H9 (cell line): ENCODE results near the gene RNU7-1. TPM values are rescaled to one million over a fixed set of nuclear protein-coding genes. Genes with fewer than 3 reads are reported as not detected.

Experiments used
- DNase-seq: peaks from one replicate; pipeline ENCODE4 v3.0.0-alpha.2; 2017
- H2AFZ ChIP-seq: one replicate; pipeline ENCODE4 v1.6.1; 2013; ENCODE audit warnings: mild to moderate bottlenecking, low read length, control low read depth, moderate library complexity
- H2AK5ac ChIP-seq: 2 replicates; pipeline ENCODE4 v1.6.1; 2013; ENCODE audit warnings: low read length, control low read depth, mixed read lengths; ENCODE audit not compliant: insufficient read length
- H2BK120ac ChIP-seq: one replicate; pipeline ENCODE4 v1.6.1; 2013; ENCODE audit warnings: low read depth, mild to moderate bottlenecking, low read length, control low read depth, inconsistent platforms; ENCODE audit not compliant: poor library complexity, severe bottlenecking
- H2BK12ac ChIP-seq: 2 replicates; pipeline ENCODE4 v1.6.1; 2013; ENCODE audit warnings: low read length, control low read depth, mixed read lengths, low read depth; ENCODE audit not compliant: insufficient read length
- H2BK15ac ChIP-seq: 2 replicates; pipeline ENCODE4 v1.6.1; 2013; ENCODE audit warnings: low read depth, low read length, control low read depth
- H2BK20ac ChIP-seq: one replicate; pipeline ENCODE4 v1.6.1; 2013; ENCODE audit warnings: low read depth, mild to moderate bottlenecking, low read length, control low read depth, inconsistent platforms; ENCODE audit not compliant: poor library complexity, severe bottlenecking
- H2BK5ac ChIP-seq: 2 replicates; pipeline ENCODE4 v1.6.1; 2013; ENCODE audit warnings: low read length, control low read depth, mixed read lengths; ENCODE audit not compliant: insufficient read length
- H3K14ac ChIP-seq: 2 replicates; pipeline ENCODE4 v1.6.1; 2013; ENCODE audit warnings: low read length, control low read depth; ENCODE audit not compliant: insufficient read depth
- H3K18ac ChIP-seq: 2 replicates; pipeline ENCODE4 v1.6.1; 2013; ENCODE audit warnings: low read depth, mild to moderate bottlenecking, mixed read lengths, low read length, control low read depth; ENCODE audit not compliant: insufficient read length
- H3K23ac ChIP-seq: 2 replicates; pipeline ENCODE4 v1.6.1; 2013; ENCODE audit warnings: low read length, control low read depth, mixed read lengths, low read depth; ENCODE audit not compliant: insufficient read length
- H3K23me2 ChIP-seq: 2 replicates; pipeline ENCODE4 v1.6.1; 2013; ENCODE audit warnings: low read depth, mild to moderate bottlenecking, mixed read lengths, low read length, control low read depth; ENCODE audit not compliant: insufficient read length, poor library complexity, severe bottlenecking
- H3K27ac ChIP-seq: 2 replicates; pipeline ENCODE4 v1.5.1; 2013; ENCODE audit warnings: low read length, control low read depth, mixed read lengths, low read depth; ENCODE audit not compliant: insufficient read length
- H3K27me3 ChIP-seq: 2 replicates; pipeline ENCODE4 v1.6.1; 2013; ENCODE audit warnings: low read length, control low read depth, inconsistent platforms; ENCODE audit not compliant: insufficient read depth
- H3K4ac ChIP-seq: 2 replicates; pipeline ENCODE4 v1.6.1; 2013; ENCODE audit warnings: low read depth, mild to moderate bottlenecking, control low read depth, inconsistent platforms, low read length, moderate library complexity
- H3K4me1 ChIP-seq: 2 replicates; pipeline ENCODE4 v1.6.1; 2013; ENCODE audit warnings: low read length, control low read depth, inconsistent platforms; ENCODE audit not compliant: insufficient read depth
- H3K4me2 ChIP-seq: 2 replicates; pipeline ENCODE4 v1.6.1; 2013; ENCODE audit warnings: low read length, control low read depth, mixed read lengths; ENCODE audit not compliant: insufficient read length, insufficient read depth
- H3K56ac ChIP-seq: 2 replicates; pipeline ENCODE4 v1.6.1; 2013; ENCODE audit warnings: low read depth, mild to moderate bottlenecking, mixed read lengths, low read length, control low read depth; ENCODE audit not compliant: insufficient read length
- H3K79me1 ChIP-seq: 2 replicates; pipeline ENCODE4 v1.6.1; 2013; ENCODE audit warnings: low read depth, mild to moderate bottlenecking, moderate library complexity, low read length, control low read depth, inconsistent platforms; ENCODE audit not compliant: insufficient read depth, poor library complexity, severe bottlenecking
- H3K79me2 ChIP-seq: 2 replicates; pipeline ENCODE4 v1.6.1; 2013; ENCODE audit warnings: low read length, control low read depth, inconsistent platforms; ENCODE audit not compliant: insufficient read depth
- H3K9ac ChIP-seq: 2 replicates; pipeline ENCODE4 v1.6.1; 2013; ENCODE audit warnings: low read length, control low read depth, mixed read lengths; ENCODE audit not compliant: insufficient read length; ENCODE audit errors: extremely low read depth
- H3K9me3 ChIP-seq: one replicate; pipeline ENCODE4 v1.6.1; 2013; ENCODE audit warnings: low read depth, low read length, inconsistent platforms; ENCODE audit not compliant: control insufficient read depth
- H3T11ph ChIP-seq: one replicate; pipeline ENCODE4 v1.6.1; 2013; ENCODE audit warnings: mild to moderate bottlenecking, low read length, control low read depth, inconsistent platforms
- H4K20me1 ChIP-seq: one replicate; pipeline ENCODE4 v1.6.1; 2013; ENCODE audit not compliant: control insufficient read depth, insufficient read length, insufficient read depth
- H4K5ac ChIP-seq: 2 replicates; pipeline ENCODE4 v1.6.1; 2013; ENCODE audit warnings: low read depth, mild to moderate bottlenecking, mixed read lengths, low read length, control low read depth; ENCODE audit not compliant: insufficient read length
- H4K8ac ChIP-seq: replicated peaks from 2 replicates; pipeline ENCODE4 v1.6.1; 2013; ENCODE audit warnings: low read length, control low read depth, mixed read lengths, low read depth; ENCODE audit not compliant: insufficient read length
- H4K91ac ChIP-seq: 2 replicates; pipeline ENCODE4 v1.6.1; 2013; ENCODE audit warnings: low read depth, mild to moderate bottlenecking, moderate library complexity, mixed read lengths, low read length, control low read depth; ENCODE audit not compliant: insufficient read length
- H3K27ac Mint-ChIP-seq, 3 experiments: 2 replicates in 2 of 3; 3 replicates in 1 of 3; pipeline ENCODE4 v1.8.0; 2020 to 2021; ENCODE audit warnings: mixed read lengths in 3 of 3, mild to moderate bottlenecking in 1 of 3, moderate library complexity in 1 of 3
- H3K27me3 Mint-ChIP-seq: 2 replicates; pipeline ENCODE4 v1.8.0; 2021; ENCODE audit warnings: low read depth, mild to moderate bottlenecking, moderate library complexity, mixed read lengths
- H3K36me3 Mint-ChIP-seq, 3 experiments: 2 replicates in 2 of 3; 3 replicates in 1 of 3; pipeline ENCODE4 v1.8.0; 2020 to 2021; ENCODE audit warnings: low read depth in 3 of 3, mixed read lengths in 3 of 3; ENCODE audit not compliant: insufficient read depth in 1 of 3
- H3K4me1 Mint-ChIP-seq, 2 experiments: 2 replicates each; pipeline ENCODE4 v1.8.0; 2020; ENCODE audit warnings: mixed read lengths in 2 of 2
- H3K4me3 Mint-ChIP-seq, 2 experiments: 2 replicates in 1 of 2; 3 replicates in 1 of 2; pipeline ENCODE4 v1.8.0; 2020 to 2021; ENCODE audit warnings: mild to moderate bottlenecking in 2 of 2, mixed read lengths in 2 of 2, moderate library complexity in 1 of 2
- H3K9me3 Mint-ChIP-seq, 2 experiments: 2 replicates in 1 of 2; 3 replicates in 1 of 2; pipeline ENCODE4 v1.8.0; 2020; ENCODE audit warnings: mild to moderate bottlenecking in 2 of 2, mixed read lengths in 2 of 2, moderate library complexity in 1 of 2
- WGBS: extraction: QIAGEN DNeasy Blood & Tissue Kit; methylation state at CpG from one replicate; pipeline ENCODE4 v1.1.7; 2013; ENCODE audit warnings: missing lambda C conversion rate, low lambda C conversion rate, mixed read lengths; ENCODE audit not compliant: insufficient read length; ENCODE audit errors: extremely low coverage; 5-methylcytosine and 5-hydroxymethylcytosine counted together
- total RNA-seq: library from RNA; stranded (reverse); gene quantifications from 2 replicates; pipeline ENCODE4 v1.2.1, GENCODE V29; 2021
- TF ChIP-seq, protein P1 (sequence below): fragments of 200-600 bp; sonication (generic); conservative IDR thresholded peaks from 3 replicates; pipeline ENCODE4 v1.8.0; 2021; ENCODE audit warnings: antibody characterized with exemption, mild to moderate bottlenecking

RNU7-1 gene
- total RNA-seq, 1 experiment from 2014 or later: not detected

DNA sequence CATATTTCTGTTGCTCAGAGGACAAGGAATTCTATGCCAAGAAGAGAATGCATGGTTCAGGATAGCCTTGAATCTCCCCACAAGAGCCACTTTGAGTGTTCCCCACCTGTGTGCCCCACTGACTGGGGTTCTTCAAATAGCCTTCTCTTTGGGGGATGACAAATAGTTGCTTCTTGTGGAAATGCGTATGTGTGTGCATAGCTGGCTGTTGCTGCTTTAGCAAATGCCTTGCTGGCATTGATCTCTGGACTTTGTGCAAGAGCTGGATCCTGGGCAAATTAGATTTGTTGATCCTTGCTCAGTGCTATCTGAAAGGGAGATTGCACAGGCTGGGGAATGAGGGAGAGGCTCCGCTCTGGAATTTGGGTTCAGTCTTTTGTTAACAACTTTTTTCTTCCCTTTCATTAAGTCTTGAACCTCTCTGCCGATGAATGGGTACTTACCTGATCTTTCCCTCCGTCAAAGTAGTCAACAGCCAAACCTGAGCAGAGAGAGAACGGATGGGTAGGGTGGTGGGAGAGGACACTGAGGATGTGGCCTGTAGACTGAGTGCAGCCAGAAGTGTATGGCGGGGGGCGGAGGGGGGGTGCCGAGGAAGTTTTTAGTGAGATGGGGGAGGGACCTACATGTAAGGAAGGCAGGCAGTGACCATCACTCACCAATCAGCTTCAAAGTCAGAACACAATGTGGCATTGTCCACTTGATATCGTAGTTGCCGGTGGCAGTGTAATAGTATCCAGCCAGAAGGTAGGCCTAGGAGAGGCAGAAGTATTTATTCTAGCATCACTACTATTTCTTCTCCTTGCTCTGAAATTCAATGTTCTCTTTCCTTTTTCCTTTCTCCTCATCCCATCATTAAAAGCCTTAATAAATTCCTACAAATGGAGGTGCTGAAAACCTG is 37.8 kb downstream of the RNU7-1 start:
- WGBS: no CpG with 5 or more reads among the region's 10 CpGs
- H2AK5ac ChIP-seq: no peak overlapping the region
- H4K8ac ChIP-seq: no peak overlapping the region

More for the DNA sequence above, 37.8 kb downstream of the RNU7-1 start:
- TF ChIP-seq, protein P1, sequence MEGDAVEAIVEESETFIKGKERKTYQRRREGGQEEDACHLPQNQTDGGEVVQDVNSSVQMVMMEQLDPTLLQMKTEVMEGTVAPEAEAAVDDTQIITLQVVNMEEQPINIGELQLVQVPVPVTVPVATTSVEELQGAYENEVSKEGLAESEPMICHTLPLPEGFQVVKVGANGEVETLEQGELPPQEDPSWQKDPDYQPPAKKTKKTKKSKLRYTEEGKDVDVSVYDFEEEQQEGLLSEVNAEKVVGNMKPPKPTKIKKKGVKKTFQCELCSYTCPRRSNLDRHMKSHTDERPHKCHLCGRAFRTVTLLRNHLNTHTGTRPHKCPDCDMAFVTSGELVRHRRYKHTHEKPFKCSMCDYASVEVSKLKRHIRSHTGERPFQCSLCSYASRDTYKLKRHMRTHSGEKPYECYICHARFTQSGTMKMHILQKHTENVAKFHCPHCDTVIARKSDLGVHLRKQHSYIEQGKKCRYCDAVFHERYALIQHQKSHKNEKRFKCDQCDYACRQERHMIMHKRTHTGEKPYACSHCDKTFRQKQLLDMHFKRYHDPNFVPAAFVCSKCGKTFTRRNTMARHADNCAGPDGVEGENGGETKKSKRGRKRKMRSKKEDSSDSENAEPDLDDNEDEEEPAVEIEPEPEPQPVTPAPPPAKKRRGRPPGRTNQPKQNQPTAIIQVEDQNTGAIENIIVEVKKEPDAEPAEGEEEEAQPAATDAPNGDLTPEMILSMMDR: no peak
- Histone ChIP-seq H3K27ac (no peak overlapping the region), H3K79me1 (no peaks in the 10 kb centered on the region), H3K23me2 (no peaks in the 10 kb centered on the region), H2BK5ac (no peak overlapping the region), H3K23ac (no peak overlapping the region), H2BK12ac (no peak overlapping the region), H3K9me3 (no peaks in the 10 kb centered on the region), H3K4ac (no peak overlapping the region), H2BK120ac (no peak overlapping the region), H4K5ac (no peak overlapping the region), H2BK20ac (no peak overlapping the region), H2BK15ac (no peak overlapping the region), H3K79me2 (no peaks in the 10 kb centered on the region), H4K91ac (no peak overlapping the region), H3K27me3 (no peaks in the 10 kb centered on the region), H3T11ph (no peak overlapping the region), H3K56ac (no peak overlapping the region), H4K20me1 (no peaks in the 10 kb centered on the region), H3K9ac (no peak overlapping the region), H3K14ac (no peak overlapping the region), H3K18ac (no peak overlapping the region), H3K4me1 (no peaks in the 10 kb centered on the region; the same call in 1 of the 2 replicates), H2AFZ (no peak overlapping the region), H3K4me2 (no peak overlapping the region)
- Mint-ChIP-seq H3K27me3 (no peaks in the 10 kb centered on the region; the same call in 1 of the 2 replicates), H3K4me1 (peaks cover 3 to 10% of the 10 kb centered on the region in 2 experiments), H3K4me3 (no peak overlapping the region), H3K36me3 (peaks cover 11 to 61% (median 56%) of the 10 kb centered on the region in 3 experiments; a peak in 6 of 7 replicates), H3K27ac (peak overlapping the region in 2 of 3 experiments; percentile 4 to 18; a peak in 2 of 7 replicates), H3K9me3 (no peaks in the 10 kb centered on the region)
- no peak for DNase-seq
